ENCODE measurements around the gene RNLS. TPM values are rescaled to one million over a fixed set of nuclear protein-coding genes. Genes with fewer than 3 reads are reported as not detected.

RNLS gene
- total RNA-seq, 1 experiment from 2014 or later = 11.4 TPM

GRCh38 chr10:88413412-88413811, 169.7 kb downstream of the RNLS start:
- no peak for TF ChIP-seq POLR2AphosphoS5 (IDR thresholded peaks at IDR 0.05; ENCODE audit: low read depth, low read length)
- TF ChIP-seq SIN3A (IDR thresholded peaks at IDR 0.05; ENCODE audit: borderline replicate concordance, insufficient read depth, low read depth, low read length) = no peak
- no peak for TF ChIP-seq CTCF (IDR thresholded peaks at IDR 0.05)
- TF ChIP-seq TCF7L2 (IDR thresholded peaks at IDR 0.05; ENCODE audit: low read depth, low read length) = no peak
- no peak for TF ChIP-seq REST (IDR thresholded peaks at IDR 0.05; ENCODE audit: insufficient read depth in 1 of 2, low read depth in 2 of 2, low read length in 1 of 2)
- Histone ChIP-seq H3K27me3 (ENCODE audit: control insufficient read depth, insufficient read depth, low read length) (no peaks in the 10 kb centered on the region), H3K27ac (ENCODE audit: low read length) (no peak overlapping the region), H3K36me3 (ENCODE audit: control insufficient read depth, insufficient read depth, low read length) (no peaks in the 10 kb centered on the region), H3K9me3 (ENCODE audit: control insufficient read depth, insufficient read depth, low read depth, low read length) (no peaks in the 10 kb centered on the region), H3K4me1 (ENCODE audit: control insufficient read depth, insufficient read depth, low read length) (no peaks in the 10 kb centered on the region), H3K4me3 (ENCODE audit: low read depth in 2 of 2, low read length in 2 of 2) (no peak overlapping the region)
- ATAC-seq (no peak), DNase-seq (ENCODE audit: low read depth, low spot score) (no peak)
- ChIA-PET CTCF (no interaction called here), POLR2A (no interaction called here)
- no TSS peak for BruUV-seq (replicated peaks)
- intact Hi-C loops (cut with micrococcal nuclease; ENCODE audit: unreplicated experiment) = no loop called here
- in situ Hi-C loops (cut with HindIII; ENCODE audit: low pct_unique_long_range_greater_than_20kb, low sequenced_read_pairs) = no loop called here

- H3K27ac ChIP-seq (ENCODE audit: low read length) = no peak overlapping the region
- ChIA-PET POLR2A (no interaction called here), CTCF (interaction anchor here (0.6 kb wide), 1 partner anchor 294 kb away, joined by 3 read pairs; no protein-coding TSS in a partner anchor)
- no peaks in the 10 kb centered on the region for H3K4me1 ChIP-seq (ENCODE audit: control insufficient read depth, insufficient read depth, low read length)
- intact Hi-C loops (cut with micrococcal nuclease; ENCODE audit: unreplicated experiment) (no loop called here), in situ Hi-C loops (cut with HindIII; ENCODE audit: low pct_unique_long_range_greater_than_20kb, low sequenced_read_pairs) (no loop called here)
- DNase-seq (ENCODE audit: low read depth, low spot score) (no peak), ATAC-seq (no peak)
- no peaks in the 10 kb centered on the region for H3K9me3 ChIP-seq (ENCODE audit: control insufficient read depth, insufficient read depth, low read depth, low read length)
- no TSS peak for BruUV-seq (replicated peaks)
- no peaks in the 10 kb centered on the region for H3K36me3 ChIP-seq (ENCODE audit: control insufficient read depth, insufficient read depth, low read length)
- H3K4me3 ChIP-seq (ENCODE audit: low read depth in 2 of 2, low read length in 2 of 2) = no peak overlapping the region
- TF ChIP-seq CTCF (IDR thresholded peaks at IDR 0.05) (no peak), TCF7L2 (IDR thresholded peaks at IDR 0.05; ENCODE audit: low read depth, low read length) (no peak), REST (IDR thresholded peaks at IDR 0.05; ENCODE audit: insufficient read depth in 1 of 2, low read depth in 2 of 2, low read length in 1 of 2) (no peak)
- H3K27me3 ChIP-seq (ENCODE audit: control insufficient read depth, insufficient read depth, low read length) = no peaks in the 10 kb centered on the region
These were observed 171.3 kb downstream of the RNLS start for GRCh38 chr10:88411772-88412349.

Data from Panc1 (cell line).